ENCODE measurements around the gene GJA5.
"Not testable (repeated sequence)": the region's sequence is repeated elsewhere in the genome, so short reads cannot be mapped to it uniquely, and the experiment has no call there.

GJA5 gene

GRCh38 chr1:147762233-147763024 is 2.0 kb upstream of the GJA5 start:
- no peak for DNase-seq (ENCODE audit: low spot score)

GRCh38 chr1:147758379-147759100 is 1.9 kb downstream of the GJA5 start:
- no peak for DNase-seq (ENCODE audit: low spot score)

GRCh38 chr1:147757015-147757990 is 3.1 kb downstream of the GJA5 start:
- no peak for DNase-seq (ENCODE audit: low spot score)

DNA sequence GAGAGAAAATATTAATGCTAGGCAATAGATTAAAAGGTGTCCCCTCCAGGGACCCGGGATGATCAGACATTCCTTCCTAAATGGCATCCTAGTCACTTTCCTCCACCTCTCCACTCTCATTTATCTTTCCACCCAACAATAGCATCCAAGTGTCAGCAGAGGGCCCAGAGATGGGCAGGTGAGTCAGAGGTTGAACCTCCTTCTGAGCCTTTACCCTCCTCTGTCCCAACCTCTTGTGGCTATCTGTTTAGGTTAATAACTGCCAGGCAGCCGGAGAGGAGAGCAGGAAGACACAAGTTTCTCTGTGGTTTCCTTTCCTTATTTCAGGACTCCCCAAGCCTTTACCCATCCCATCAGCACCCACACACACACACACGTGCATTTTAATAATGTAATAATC is 4.1 kb downstream of the GJA5 start:
- DNase-seq (ENCODE audit: low spot score) = no peak

GRCh38 chr1:147754661-147755060 is 5.7 kb downstream of the GJA5 start:
- no peak for DNase-seq (ENCODE audit: low spot score)

GRCh38 chr1:147753081-147753480 is 7.3 kb downstream of the GJA5 start:
- DNase-seq (ENCODE audit: low spot score) = no peak

- DNase-seq (ENCODE audit: low spot score) = no peak
These were observed 7.9 kb downstream of the GJA5 start for GRCh38 chr1:147752511-147752910.

DNA sequence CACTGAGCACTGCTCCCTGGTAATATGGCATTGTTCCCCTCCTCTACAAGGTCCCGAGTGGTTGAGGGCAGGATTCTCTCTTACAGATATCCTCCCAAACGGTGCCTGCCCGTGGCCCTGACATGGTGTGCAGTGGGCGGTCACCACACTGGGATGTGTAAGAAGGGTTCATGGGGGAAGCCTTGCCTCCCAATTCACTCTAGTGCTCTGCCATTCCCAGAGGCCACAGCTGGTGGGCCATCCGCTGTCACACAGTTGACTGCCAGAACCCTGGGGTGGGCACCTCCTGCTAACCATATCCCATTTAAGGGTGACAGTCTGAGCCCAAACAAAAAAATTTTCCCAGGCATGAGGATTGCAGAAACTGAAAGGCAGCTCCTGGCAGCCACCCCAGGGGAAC is 9.1 kb downstream of the GJA5 start:
- no peak for DNase-seq (ENCODE audit: low spot score)

- DNase-seq (ENCODE audit: low spot score) = no peak
These were observed 9.7 kb downstream of the GJA5 start for GRCh38 chr1:147750618-147751217.

DNA sequence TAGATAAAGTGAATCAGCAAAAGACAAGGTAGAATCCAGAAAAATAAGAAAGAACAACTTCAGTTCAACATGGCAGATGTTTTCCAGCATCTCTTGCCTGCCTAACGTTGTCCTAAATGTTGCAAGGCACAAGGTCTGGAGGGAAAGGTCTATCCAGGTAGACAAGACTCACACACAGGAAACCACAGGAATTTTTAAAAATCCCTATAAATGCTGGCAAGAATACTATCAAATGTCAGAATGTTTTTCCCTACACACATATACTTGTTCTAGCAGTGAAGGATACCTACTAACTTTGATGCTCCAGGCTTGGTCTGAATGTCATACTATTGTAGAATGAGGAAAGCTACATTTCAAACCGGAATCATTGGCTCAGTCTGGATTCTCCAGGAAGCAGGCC is 10.6 kb downstream of the GJA5 start:
- no peak for DNase-seq (ENCODE audit: low spot score)

DNA sequence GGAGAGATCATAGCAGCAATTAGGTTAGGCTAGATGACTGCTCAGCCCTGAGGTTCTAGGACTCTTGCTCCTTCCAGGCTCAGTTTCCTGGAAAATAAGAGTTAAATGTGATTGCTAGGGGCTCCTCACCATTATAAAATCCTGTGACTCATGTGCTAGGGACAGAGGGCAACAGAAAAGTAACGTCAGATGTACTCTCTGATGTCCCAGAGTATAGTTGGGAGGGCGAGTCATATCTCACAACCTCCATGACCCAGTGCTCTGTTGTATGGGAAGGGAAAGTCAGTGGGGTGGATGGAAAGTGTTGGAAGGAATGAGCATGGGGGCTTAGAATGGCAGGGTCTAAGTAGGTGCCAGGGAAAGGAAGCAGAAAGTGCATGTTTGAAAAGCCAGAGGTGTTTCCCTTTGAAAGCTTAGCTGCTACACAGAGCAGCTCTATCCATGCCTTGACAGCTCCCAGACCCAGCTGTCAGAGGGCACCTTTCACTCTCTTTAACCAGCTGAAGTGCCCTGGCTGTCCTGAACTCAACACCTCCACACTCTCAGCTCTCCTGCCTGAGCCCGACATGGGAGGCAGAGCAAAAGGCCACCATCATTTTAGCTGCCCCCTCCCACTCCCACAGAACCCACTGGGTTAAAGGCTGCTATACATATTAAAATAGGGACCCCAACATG is 11.6 kb downstream of the GJA5 start:
- DNase-seq (ENCODE audit: low spot score) = no peak

DNA sequence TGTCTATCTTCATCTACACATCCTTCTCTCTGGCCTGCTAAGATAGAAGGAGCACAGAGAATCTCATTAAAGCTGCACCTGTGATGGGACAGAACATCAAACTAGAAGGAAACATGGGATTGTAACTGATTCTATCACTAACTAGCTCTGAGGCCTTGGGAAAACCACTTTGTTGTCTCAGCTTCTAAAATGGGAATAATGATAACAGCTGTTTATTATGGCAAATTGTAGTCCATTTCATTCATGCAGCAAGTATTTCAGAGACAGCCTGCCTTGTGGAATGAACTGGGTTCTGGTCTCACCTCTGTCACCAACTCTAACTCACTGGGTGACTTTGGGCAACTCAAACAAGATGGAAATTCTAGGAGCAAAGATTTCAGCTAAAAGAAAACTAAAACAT is 12.4 kb downstream of the GJA5 start:
- no peak for DNase-seq (ENCODE audit: low spot score)

DNA sequence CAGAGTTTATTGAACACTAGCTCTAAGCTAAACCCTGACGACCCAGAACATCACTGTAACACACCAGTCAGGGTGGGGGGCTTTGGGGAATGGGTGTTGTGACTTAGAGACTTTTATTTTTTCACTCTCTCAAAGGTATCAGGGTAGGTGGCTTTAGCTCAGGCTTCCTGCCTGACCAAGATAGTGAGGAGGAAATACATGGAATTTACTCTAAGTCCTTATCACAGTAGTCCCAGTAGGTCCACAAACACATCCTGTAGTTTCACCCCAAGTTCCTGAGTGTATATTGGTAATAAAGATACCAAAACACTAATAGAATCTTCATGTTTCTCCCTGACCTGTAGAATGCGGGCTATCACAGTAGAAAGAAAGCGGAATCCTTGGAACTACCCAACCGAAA is 15.1 kb downstream of the GJA5 start:
- no peak for DNase-seq (ENCODE audit: low spot score)

DNA sequence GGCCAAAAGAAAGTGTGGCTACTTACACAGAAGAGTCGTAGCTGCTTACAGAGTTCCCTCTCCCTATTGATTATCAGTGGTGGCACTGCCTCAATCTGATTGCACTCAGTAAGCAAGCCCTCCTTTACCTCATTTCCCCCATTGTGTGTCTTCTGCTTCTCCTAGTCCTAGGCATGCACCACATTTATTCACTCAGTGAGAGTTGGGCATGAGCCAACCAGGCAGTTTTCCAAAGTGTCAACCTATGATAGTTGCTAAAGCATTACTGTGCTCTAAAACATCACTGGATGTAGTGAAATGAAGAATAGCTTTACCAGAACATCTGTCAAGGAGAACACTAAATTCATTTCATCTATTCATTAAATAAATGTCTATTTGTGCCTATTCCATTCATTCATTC is 19.3 kb downstream of the GJA5 start:
- DNase-seq (ENCODE audit: low spot score) = no peak

GRCh38 chr1:147740391-147740790 is 20.0 kb downstream of the GJA5 start:
- no peak for DNase-seq (ENCODE audit: low spot score)

DNA sequence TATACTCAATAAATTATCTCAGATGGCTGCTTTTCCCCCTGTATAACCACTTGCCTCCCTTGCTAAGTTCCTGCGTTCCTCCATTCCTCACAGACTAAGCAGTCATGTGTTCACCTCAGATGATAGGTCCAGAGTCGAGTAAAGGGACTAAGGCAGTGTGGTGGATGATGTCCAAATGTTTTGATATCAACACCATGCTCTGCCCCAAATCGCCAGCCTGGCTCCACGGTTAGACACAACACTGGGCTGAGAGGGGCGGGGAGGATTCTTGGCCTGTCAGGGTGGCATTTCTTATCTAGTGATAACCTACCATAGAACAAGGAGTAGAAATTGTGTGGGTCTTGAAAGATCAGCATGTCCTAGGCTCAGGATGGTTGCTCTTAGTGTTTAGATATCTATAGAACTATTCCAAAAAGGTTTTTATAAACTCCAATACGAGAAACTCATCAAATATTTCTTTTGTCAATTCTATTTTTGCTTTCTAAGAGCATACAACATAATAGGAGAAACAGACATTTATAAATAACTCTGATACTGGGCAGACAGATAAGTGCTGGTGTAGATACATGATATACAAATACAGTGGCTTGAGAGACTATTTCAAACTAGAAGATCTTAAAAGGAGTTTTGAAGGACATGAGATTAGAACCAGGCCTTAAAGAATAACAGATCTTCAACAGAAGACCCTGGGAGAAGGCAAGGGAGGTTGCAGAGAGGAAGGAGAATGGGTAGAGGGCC is 21.5 kb downstream of the GJA5 start:
- DNase-seq (ENCODE audit: low spot score) = no peak

DNA sequence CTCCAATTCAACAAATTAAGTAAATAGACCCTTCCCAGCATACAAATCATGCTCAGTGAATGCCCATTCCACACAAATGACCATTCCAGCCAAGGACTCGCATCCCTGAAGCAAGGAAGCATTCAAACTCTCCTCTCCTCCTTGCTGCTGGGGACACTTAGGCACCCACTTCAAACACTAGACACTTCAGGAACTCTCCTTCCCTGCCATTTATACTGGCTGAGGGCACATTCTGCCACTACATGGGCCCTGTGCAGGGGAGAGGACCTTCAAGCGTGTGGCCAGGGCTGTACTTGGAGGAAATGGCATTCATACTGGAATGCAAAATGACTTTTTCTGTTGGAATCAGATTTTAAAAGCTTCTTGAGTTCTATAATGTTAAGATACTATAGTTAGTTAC is 22.3 kb downstream of the GJA5 start:
- DNase-seq (ENCODE audit: low spot score) = no peak

DNA sequence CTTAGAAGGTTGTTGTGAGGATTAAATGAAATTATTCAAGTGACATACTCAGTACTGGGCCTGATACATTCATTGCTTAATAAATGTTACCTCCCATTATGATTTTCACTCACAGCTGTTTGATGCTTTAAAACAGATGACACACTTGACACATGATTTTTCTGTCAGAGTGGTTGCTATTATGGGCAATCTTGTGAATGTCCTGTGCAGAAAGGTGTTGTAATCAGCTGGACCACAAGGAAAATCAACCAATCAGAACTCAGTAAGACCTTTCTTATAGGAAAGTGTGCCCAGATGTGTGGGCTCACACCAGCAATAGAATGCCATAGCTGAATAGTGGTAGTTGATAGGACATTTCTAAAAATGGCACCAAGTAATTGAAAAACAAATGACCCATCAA is 23.5 kb downstream of the GJA5 start:
- no peak for DNase-seq (ENCODE audit: low spot score)

DNA sequence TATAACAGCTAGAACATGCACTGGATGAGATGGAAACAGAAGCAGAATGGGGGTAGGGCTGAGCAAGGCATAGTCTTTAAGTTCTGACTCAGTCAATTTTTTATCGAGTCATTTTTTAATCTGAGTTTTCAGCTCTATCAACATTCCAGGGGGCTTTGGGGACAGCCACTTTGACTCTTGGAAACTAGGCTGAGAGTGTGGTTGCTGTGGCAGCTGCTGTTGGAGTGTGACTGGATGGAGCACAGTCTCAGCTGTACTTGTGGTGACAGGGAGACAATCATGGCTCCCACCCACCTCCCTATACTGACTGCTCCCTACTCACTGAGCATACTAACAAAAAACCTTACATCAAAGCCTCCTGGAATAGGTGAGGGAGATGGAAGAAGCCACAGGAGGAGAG is 25.0 kb downstream of the GJA5 start:
- no peak for DNase-seq (ENCODE audit: low spot score)

DNA sequence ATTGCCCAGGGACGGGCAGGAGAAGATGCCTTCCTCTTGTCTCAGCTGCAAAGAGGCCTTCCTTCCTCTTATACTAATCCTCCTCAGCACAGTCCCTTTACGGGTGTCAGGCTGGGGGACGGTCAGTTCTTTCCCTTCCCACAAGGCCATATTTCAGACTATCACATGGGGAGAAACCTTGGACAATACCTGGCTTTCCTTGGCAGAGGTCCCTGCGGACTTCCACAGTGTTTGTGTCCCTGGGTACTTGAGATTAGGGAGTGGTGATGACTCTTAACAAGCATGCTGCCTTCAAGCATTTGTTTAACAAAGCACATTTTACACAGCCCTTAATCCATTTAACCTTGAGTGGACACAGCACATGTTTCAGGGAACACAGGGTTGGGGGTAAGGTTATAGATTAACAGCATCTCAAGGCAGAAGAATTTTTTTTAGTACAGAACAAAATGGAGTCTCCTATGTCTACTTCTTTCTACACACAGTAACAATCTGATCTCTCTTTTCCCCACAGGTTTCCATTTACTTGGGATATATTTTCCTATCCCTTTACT is 26.0 kb downstream of the GJA5 start:
- DNase-seq (ENCODE audit: low spot score) = not testable (repeated sequence)

GRCh38 chr1:147729315-147729714 is 31.1 kb downstream of the GJA5 start:
- DNase-seq (ENCODE audit: low spot score) = no peak

Data from HuH-7.5 (cell line).